Small intestine (tissue), 7 donors: ENCODE results near the gene ZNF90. TPM values are rescaled to one million over a fixed set of nuclear protein-coding genes. Genes with fewer than 3 reads are reported as not detected.
"Not testable (repeated sequence)": the region's sequence is repeated elsewhere in the genome, so short reads cannot be mapped to it uniquely, and the experiment has no call there.

Experiments used
- DNase-seq, 2 donors: peaks; one replicate each; pipeline versions ENCODE4 v3.0.0 to v3.0.0-alpha.2; 2013
- FAIRE-seq: peaks from 2 replicates; lab custom pipeline; 2012; peaks lifted over from hg19 to GRCh38; lab: Jason Lieb, UNC
- H3K27ac ChIP-seq, 3 donors: one replicate each; pipeline ENCODE4 v1.5.1; 2013; ENCODE audit warnings: low read length in 2 of 3, mild to moderate bottlenecking in 2 of 3, control low read depth in 1 of 3, inconsistent platforms in 1 of 3, low read depth in 1 of 3, moderate library complexity in 1 of 3
- H3K27me3 ChIP-seq, 3 donors: one replicate each; pipeline ENCODE4 v1.6.1; 2013; ENCODE audit warnings: low read length in 3 of 3, inconsistent platforms in 1 of 3; ENCODE audit not compliant: control insufficient read depth in 3 of 3, insufficient read depth in 3 of 3
- H3K36me3 ChIP-seq, 3 donors: one replicate each; pipeline ENCODE4 v1.6.1; 2013; ENCODE audit warnings: low read length in 3 of 3, inconsistent platforms in 1 of 3, low read depth in 1 of 3, mild to moderate bottlenecking in 1 of 3, moderate library complexity in 1 of 3; ENCODE audit not compliant: control insufficient read depth in 3 of 3, insufficient read depth in 2 of 3
- H3K4me1 ChIP-seq, 3 donors: one replicate each; pipeline ENCODE4 v1.6.1; 2013; ENCODE audit warnings: low read length in 2 of 3, inconsistent platforms in 1 of 3, low read depth in 1 of 3, mild to moderate bottlenecking in 1 of 3, moderate library complexity in 1 of 3; ENCODE audit not compliant: control insufficient read depth in 3 of 3, insufficient read depth in 2 of 3
- H3K4me3 ChIP-seq, 3 donors: one replicate each; pipeline ENCODE4 v1.5.1; 2013; ENCODE audit warnings: low read length in 3 of 3, control low read depth in 1 of 3, inconsistent platforms in 1 of 3, low read depth in 1 of 3, mild to moderate bottlenecking in 1 of 3, moderate library complexity in 1 of 3
- H3K9me3 ChIP-seq, 2 donors: one replicate each; pipeline ENCODE4 v1.6.1; 2013; ENCODE audit warnings: low read depth in 1 of 2, low read length in 1 of 2; ENCODE audit not compliant: control insufficient read depth in 2 of 2, insufficient read depth in 1 of 2
- WGBS, 3 donors: extraction: QIAGEN DNeasy Blood & Tissue Kit; methylation state at CpG; one replicate each; pipeline ENCODE4 v1.1.7; 2013; 5-methylcytosine and 5-hydroxymethylcytosine counted together
- polyA plus RNA-seq, 4 donors: library from polyadenylated mRNA; stranded (reverse) in 3 of 4; unstranded in 1 of 4; fragments of 200-250 nt in 3 of 4; fragments of 120-200 nt in 1 of 4; gene quantifications; one replicate each; pipeline versions ENCODE4 v1.2.1 to v1.2.3, GENCODE V29; 2013
- donor health status: healthy with polysubstance abuse.
- donor health status: control.
- donor health status: control.
- donor health status: Bipolar disorder and iron deficiency.
- donor health status: healthy.

ZNF90 gene
- polyA plus RNA-seq, 4 donors = 1.4 to 30.8 TPM; not detected in 2

GRCh38 chr19:20118064-20118839 lies 40.5 kb downstream of the ZNF90 start:
- H3K27me3 ChIP-seq, H3K27ac ChIP-seq, H3K4me3 ChIP-seq, H3K4me1 ChIP-seq, FAIRE-seq, DNase-seq: not testable (repeated sequence)
- H3K36me3 ChIP-seq = peaks cover 0 to 17% (median 2%) of the 10 kb centered on the region in 3 donors
- H3K9me3 ChIP-seq = peaks cover 1 to 52% of the 10 kb centered on the region in 2 donors
- WGBS, 3 donors = 94 to 95% (median 95%) methylated on average over 6 of the region's 6 CpGs

GRCh38 chr19:20124879-20125278 lies 47.1 kb downstream of the ZNF90 start:
- FAIRE-seq = no peak
- no peaks in the 10 kb centered on the region for H3K4me1 ChIP-seq
- no peak overlapping the region for H3K27ac ChIP-seq
- peaks cover 0 to 52% of the 10 kb centered on the region in 2 donors for H3K9me3 ChIP-seq
- H3K4me3 ChIP-seq = no peak overlapping the region
- H3K27me3 ChIP-seq = no peaks in the 10 kb centered on the region
- 97 to 98% (median 98%) methylated on average over 23 of the region's 23 CpGs for WGBS, 3 donors
- DNase-seq = no peak
- H3K36me3 ChIP-seq = peaks cover 0 to 26% (median 0%) of the 10 kb centered on the region in 3 donors

- not testable (repeated sequence) for H3K4me1 ChIP-seq, H3K4me3 ChIP-seq, DNase-seq, H3K36me3 ChIP-seq, H3K27ac ChIP-seq, FAIRE-seq, H3K27me3 ChIP-seq
- WGBS, 3 donors = 79 to 83% (median 81%) methylated on average over 2 of the region's 2 CpGs
- peaks cover 2 to 32% of the 10 kb centered on the region in 2 donors for H3K9me3 ChIP-seq
Measured at GRCh38 chr19:20132933-20133332, 55.1 kb downstream of the ZNF90 start.

GRCh38 chr19:20137714-20138113 lies 59.9 kb downstream of the ZNF90 start:
- H3K4me3 ChIP-seq, H3K36me3 ChIP-seq, H3K27ac ChIP-seq, FAIRE-seq, H3K27me3 ChIP-seq, H3K4me1 ChIP-seq, DNase-seq: not testable (repeated sequence)
- H3K9me3 ChIP-seq = peaks cover 2 to 26% of the 10 kb centered on the region in 2 donors
- WGBS, 3 donors = 93 to 99% (median 98%) methylated on average over 11 to 27 of the region's 29 CpGs

- DNase-seq = no peak
- no peak overlapping the region for H3K4me3 ChIP-seq
- H3K36me3 ChIP-seq = no peaks in the 10 kb centered on the region
- no peaks in the 10 kb centered on the region for H3K27me3 ChIP-seq
- WGBS, 3 donors = 78 to 81% (median 81%) methylated on average over 11 to 12 of the region's 12 CpGs
- H3K4me1 ChIP-seq = no peaks in the 10 kb centered on the region
- H3K9me3 ChIP-seq = peaks cover 2 to 5% of the 10 kb centered on the region in 2 donors
- H3K27ac ChIP-seq = no peak overlapping the region
- no peak for FAIRE-seq
Measured at GRCh38 chr19:20151617-20152145, 73.9 kb downstream of the ZNF90 start.

- WGBS, 3 donors = 68 to 73% (median 72%) methylated on average over 9 to 14 of the region's 15 CpGs
- not testable (repeated sequence) for H3K36me3 ChIP-seq, DNase-seq, FAIRE-seq, H3K27ac ChIP-seq, H3K4me3 ChIP-seq, H3K27me3 ChIP-seq, H3K9me3 ChIP-seq, H3K4me1 ChIP-seq
Measured at GRCh38 chr19:20152506-20152905, 74.7 kb downstream of the ZNF90 start.

- no peak overlapping the region for H3K27ac ChIP-seq
- no peaks in the 10 kb centered on the region for H3K27me3 ChIP-seq
- no peak overlapping the region for H3K4me3 ChIP-seq
- H3K9me3 ChIP-seq = peaks cover 2 to 5% of the 10 kb centered on the region in 2 donors
- no peaks in the 10 kb centered on the region for H3K36me3 ChIP-seq
- H3K4me1 ChIP-seq = no peaks in the 10 kb centered on the region
- DNase-seq (no peak), FAIRE-seq (no peak)
- 84 to 92% (median 86%) methylated on average over 4 of the region's 4 CpGs for WGBS, 3 donors
Measured at GRCh38 chr19:20153281-20153680, 75.5 kb downstream of the ZNF90 start.

- Histone ChIP-seq H3K4me3 (no peak overlapping the region), H3K27ac (no peak overlapping the region), H3K27me3 (no peaks in the 10 kb centered on the region), H3K36me3 (no peaks in the 10 kb centered on the region), H3K4me1 (no peaks in the 10 kb centered on the region), H3K9me3 (peaks cover 2 to 5% of the 10 kb centered on the region in 2 donors)
- DNase-seq = no peak
- 78 to 81% (median 78%) methylated on average over 4 of the region's 4 CpGs for WGBS, 3 donors
- no peak for FAIRE-seq
Measured at GRCh38 chr19:20154636-20155035, 76.8 kb downstream of the ZNF90 start.
